Retina (tissue), 1 donor: ENCODE results near the gene MCTP1.

Experiments used
- DNase-seq: peaks from one replicate; pipeline ENCODE4 v3.0.0-alpha.2; 2016

MCTP1 gene

GRCh38 chr5:94793113-94793815 is 491.6 kb downstream of the MCTP1 start:
- no peak for DNase-seq

DNA sequence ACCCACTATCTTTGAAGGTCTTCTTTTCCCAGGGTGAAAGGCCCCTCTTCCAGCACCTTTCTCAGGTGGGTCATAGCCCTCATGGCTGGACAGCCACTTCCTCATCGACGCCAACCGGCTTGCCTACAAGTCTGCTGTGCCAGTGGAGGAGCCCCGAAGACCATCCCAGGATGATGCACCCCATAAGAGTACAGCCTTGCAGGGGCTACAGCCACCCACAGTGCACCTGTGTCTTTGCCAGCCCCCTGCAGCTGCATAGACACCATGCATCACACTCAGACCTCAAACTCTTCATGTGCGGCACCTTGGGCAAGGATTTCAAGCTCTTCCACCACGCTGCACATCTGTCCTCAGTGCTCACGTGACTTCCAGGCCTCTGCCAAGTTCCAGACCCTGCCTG is 493.1 kb downstream of the MCTP1 start:
- DNase-seq: no peak

- no peak for DNase-seq
Observed at GRCh38 chr5:94788527-94788926, 496.4 kb downstream of the MCTP1 start.

DNA sequence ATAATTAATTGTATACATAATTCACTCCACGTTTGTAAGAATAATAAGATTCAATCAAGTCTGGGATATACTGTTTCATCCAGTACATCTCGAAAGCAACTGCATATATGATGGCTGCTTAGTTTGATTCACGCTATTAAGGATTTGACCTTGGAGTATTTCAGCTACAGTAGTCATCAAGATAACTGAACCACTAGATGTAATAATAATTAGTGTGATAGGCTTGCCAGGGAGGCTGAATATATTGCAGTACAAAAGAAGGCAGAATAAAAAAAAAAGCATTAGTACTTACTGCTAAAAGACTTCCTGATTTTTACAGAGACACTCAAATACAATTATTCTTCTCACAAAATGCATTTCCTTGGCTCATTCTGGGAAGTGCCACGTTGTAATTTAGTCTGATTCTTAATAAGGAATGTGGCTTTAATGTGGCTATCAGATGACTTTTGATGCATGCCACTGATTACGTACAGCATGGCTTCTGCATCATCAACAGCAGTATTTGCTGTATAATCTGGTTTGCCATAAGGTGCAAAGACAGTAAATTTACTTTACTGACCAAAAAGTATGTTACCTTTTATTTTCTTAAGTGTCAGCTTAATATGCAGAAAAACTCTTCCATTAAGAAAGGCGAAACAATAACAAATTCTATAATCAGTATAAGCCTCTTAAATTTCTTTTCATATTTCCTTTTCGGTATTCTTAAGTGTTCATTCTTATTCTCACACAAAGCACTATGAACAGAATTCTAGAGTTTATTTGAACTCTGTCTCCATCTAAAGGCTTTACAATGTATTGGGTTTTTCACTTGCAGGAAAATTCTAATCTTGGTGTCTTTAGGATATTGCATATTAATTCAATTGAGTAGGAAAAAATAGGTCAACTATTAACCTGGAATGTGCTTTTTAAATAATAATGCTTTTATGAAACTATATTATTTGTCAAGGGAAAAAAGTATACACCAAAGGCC is 500.1 kb downstream of the MCTP1 start:
- no peak for DNase-seq

DNA sequence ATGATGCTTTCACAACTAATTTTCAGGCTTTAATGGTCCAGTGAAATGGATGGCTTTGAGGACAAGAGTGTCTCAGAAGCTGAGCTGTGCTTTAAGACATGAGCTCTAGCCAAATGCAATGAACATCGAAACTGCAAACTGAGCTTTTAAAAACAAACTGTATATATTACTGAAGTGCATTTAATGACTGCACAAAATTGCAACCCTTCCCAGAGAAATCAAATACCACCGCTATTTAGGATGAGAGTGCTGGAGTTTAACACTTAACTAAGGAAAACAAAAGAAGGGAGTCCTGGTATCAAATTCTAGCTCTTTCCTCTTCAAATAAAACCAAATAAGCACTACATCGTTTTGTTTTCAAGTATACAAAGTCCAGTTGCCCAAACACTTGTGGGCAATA is 502.5 kb downstream of the MCTP1 start:
- DNase-seq: no peak

- no peak for DNase-seq
Observed at GRCh38 chr5:94779684-94780083, 505.2 kb downstream of the MCTP1 start.

DNA sequence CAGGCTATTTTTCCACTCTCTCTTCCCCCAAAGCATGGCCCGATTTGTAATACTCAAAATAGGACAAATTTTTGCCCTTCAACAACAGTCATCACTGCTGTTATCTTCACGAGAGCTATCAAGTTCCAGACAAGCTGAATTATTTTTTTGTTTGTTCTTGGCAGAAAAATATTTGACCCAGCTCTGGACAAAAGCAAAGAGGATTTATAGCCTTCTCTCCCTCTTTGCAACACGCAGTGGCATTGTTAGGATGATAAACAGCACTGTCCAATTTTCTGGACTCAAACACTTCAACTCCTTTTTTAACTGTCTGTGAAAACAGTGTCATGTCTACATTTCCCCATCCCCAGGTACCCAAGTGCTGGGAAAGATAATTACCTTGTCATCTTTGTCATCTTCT is 506.2 kb downstream of the MCTP1 start:
- DNase-seq: no peak

GRCh38 chr5:94778299-94778698 is 506.6 kb downstream of the MCTP1 start:
- DNase-seq: no peak

DNA sequence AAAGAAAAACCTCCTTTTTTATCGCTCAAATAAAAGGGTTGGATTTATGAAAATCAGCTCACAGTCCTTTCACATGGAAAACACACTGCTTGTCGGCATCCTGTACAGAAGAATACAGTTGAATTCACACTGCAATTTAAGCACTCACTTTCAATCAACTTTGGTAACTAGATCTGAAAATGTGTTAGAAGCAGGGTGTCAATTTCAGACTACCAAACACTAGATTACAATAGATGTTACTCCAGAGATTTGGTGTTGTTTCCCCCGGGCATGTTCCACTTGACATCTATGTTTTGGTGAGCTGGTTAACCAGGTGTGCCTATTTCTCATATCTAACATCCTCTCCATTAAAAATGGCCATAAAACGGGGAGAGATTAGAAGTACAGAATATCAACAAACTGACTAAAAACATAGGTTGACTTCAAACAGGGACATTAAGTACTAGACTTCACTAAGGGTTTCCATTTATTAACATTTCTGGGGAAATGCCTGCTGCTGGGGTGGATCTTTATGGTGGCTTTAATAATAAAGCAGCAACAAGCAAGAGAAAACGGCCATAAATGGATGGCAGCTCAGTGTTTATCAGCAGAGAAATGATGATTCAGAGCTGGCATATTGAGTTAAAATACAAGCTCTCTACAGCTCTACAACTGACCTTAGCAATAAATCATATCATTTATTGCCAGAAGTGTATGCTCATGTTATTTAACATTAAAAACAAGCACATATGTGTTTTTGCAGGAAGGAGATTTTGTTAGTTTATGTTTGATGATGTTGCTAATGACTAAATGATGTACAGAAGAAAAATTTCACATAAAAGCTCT is 507.6 kb downstream of the MCTP1 start:
- DNase-seq: no peak

DNA sequence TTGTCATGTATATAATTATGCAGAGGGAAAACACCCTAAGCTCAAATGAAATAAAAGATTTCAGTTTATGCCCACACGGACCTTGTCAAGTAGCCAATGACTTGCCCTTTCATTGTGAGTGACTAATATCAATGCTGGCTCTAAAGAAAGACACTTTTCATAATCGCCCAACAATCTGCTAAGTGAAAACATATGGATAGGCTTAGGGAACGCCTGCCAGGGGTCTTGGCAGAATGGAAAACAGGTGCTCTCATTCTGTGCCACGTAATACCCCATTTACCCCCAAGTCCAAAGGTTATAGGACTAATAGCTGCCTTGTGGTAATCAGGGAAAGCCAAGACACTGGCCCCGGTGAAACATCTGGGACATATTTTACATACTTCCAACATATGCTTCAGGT is 508.7 kb downstream of the MCTP1 start:
- no peak for DNase-seq

GRCh38 chr5:94775088-94775487 is 509.8 kb downstream of the MCTP1 start:
- DNase-seq: no peak

DNA sequence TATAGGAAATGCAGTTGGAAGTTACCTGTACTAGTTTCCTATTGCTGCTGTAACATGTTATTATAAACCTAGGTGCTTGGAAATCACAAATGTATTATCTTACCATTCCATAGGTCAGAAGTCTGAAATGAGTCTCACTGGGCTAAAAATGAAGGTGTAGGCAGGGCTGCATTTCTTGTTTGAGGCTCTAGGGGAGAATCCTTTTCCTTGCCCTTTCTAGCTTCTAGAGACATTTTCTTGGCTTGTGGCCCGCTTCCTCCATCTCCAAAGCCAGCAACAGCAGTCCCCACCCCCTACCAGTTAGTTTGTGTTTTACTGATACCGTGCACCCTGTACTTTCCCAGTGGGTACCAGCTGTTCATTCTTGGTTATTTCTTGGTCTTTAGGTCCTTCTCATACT is 513.2 kb downstream of the MCTP1 start:
- DNase-seq: no peak

GRCh38 chr5:94769996-94770395 is 514.9 kb downstream of the MCTP1 start:
- no peak for DNase-seq

DNA sequence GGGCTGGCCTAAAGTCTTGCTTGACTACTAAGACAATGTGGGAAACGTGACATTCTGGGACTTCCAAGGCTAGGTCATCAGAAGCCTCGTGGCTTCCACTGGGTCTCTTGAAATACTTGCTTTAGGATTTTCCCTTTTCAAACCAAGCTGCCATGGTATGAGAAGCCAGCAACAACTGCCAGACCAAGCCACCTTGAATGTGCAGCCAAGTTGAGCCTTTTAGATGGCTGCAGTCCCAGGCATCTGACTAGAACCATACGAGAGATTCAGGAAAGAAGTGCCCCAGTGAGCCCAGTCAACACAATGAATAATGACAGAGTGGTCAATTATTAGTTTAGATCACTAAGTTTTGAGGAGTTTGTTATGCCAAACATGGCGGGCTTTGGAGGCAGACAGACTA is 523.1 kb downstream of the MCTP1 start:
- no peak for DNase-seq

DNA sequence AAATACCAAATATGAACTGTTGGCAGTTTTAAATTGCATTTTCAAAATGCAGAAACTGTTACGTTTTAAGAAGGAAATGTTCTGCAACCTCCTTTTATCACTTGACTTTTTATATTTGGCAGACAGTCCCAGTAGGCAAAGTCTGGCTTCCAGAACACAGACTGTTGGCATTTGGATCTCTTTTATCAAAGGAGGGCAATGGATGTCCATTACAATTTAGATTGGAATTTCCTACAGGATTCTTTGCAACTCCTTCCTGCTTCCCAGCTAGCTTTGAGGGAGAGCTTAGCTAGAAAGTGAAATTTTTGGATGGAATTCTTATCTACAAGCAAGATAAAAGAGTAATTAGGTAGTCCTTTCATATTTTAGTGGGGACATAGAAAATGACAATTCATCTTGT is 523.8 kb downstream of the MCTP1 start:
- DNase-seq: no peak

- DNase-seq: no peak
Observed at GRCh38 chr5:94759961-94760360, 524.9 kb downstream of the MCTP1 start.

DNA sequence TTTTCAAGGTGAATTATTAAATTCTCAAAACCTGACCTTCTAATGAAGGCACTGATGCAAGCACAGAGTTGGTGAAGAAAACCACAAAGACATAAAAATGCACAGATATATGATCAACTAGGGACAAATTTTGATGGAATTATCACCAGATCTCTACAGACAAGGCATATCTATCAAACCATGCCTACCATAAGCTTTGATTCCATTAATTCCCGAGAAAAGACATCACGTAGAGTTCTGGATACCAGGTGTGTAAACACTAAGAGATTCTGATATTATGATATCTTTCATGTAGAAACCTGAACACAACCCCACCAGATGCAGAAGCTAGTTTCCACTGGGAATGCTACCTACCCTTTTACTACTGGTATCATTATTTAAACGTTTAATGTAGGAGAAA is 525.9 kb downstream of the MCTP1 start:
- DNase-seq: no peak

DNA sequence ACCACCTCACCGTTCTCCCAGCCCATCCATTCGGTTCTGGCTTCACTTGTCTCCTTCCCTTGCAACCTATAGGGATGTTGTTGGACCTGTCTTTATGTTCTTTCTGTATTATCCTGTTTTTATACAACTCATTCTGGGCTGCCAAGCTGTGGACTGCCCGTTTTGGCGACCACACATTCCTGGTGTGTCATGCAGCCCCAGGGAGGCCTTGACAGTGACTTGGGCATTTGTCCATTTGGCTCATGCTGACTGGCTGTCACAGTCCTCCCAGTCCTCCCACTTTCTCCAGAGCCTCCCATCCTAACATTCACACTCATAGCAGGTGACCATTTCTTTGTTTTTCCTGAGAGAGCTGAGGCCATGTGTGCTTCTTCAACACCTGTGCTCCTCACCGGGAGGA is 530.1 kb downstream of the MCTP1 start:
- no peak for DNase-seq

GRCh38 chr5:94751460-94751859 is 533.4 kb downstream of the MCTP1 start:
- DNase-seq: peak; percentile 42

DNA sequence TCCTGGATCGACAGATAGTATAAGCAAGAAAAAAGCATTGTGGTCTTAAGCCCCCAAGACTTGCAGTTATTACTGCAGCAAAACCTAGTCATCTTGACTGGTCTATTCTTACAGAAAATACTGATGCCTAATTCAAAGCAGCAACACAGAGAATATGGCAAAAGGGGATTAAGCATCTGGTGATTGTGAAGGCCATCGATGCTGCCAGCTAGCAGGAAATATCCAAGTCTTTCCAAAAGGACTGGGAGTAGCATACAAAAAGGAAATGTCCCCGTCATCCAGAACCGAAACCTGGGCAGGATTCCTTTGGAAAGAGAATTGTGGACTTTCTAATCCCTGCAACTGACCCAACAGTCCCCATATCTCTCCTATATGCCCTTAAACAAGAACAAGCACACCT is 534.2 kb downstream of the MCTP1 start:
- no peak for DNase-seq

DNA sequence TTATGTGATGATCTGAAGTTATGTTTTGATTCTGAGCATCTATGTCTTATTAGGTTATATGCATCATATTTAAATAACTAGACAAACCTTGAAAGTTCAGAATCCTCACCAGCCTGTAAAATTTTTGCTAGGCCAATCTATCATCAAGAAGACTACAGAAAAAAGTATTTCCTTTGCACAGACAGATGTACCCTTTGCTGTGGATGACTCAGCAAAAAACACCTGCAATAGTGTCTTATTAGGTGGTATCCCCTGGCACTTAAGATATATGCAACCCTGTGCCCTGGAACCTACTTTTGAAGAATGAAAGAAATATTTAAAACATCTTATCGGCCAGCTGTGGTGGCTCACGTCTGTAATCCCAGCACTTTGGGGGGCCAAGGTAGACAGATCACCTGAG is 535.9 kb downstream of the MCTP1 start:
- DNase-seq: no peak

DNA sequence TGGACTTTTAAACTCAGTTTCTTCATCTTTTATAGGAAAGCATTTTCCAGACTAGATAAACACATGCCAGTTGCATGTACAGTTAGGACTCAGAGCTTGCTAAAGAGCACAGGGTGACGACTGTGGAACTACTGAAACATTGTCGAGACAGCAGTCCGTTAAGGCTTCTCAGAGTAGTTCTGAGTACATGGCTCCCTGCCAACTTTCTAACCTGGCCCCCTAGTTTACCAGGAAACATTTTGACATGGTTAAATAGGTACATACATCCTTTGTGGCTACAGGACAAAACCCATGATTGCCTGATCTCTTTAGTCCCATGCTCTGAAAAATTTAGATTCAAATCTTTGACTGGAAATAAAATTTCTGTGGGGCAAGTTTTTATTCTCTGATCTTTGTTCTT is 536.7 kb downstream of the MCTP1 start:
- no peak for DNase-seq

DNA sequence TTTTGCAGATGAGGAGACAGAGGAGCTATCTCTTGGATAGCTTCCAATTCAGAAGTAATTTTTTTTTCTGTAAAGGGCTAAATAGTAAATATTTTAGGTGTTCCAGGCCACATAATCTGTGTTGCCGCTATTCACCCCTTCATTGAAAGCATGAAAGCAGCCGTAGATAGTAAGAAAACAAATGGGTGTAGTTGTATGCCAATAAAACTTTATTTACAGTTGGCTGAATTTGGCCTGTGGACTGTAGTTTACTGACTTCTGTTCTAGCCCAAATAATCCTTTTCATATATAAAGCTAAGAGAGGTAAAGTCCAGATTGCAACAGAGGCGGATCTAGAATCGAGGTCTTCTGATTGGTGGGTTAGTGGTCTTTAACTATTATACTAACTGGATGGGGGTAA is 537.5 kb downstream of the MCTP1 start:
- DNase-seq: no peak
